Astrocyte (in vitro differentiated cells and primary cell): Measurements from ENCODE around the gene TEX19. TPM values are rescaled to one million over a fixed set of nuclear protein-coding genes. Genes with fewer than 3 reads are reported as not detected.

ENCODE experiments used
- DNase-seq: peaks from one replicate; pipeline ENCODE4 v3.0.0-alpha.2; 2010; ENCODE audit warnings: low read depth
- FAIRE-seq: peaks from 2 replicates; lab custom pipeline; 2011; peaks lifted over from hg19 to GRCh38; lab: Jason Lieb, UNC
- H2AFZ ChIP-seq: 2 replicates; pipeline ENCODE4 v1.6.0; 2012; ENCODE audit warnings: low read depth, low read length, inconsistent platforms
- H3K27ac ChIP-seq: 2 replicates; pipeline ENCODE4 v1.5.1; 2011; ENCODE audit warnings: low read depth, low read length, inconsistent platforms
- H3K27me3 ChIP-seq: 2 replicates; pipeline ENCODE4 v1.6.0; 2011; ENCODE audit warnings: low read length, inconsistent platforms; ENCODE audit not compliant: insufficient read depth
- H3K36me3 ChIP-seq: 2 replicates; pipeline ENCODE4 v1.5.1; 2011; ENCODE audit warnings: low read length, inconsistent platforms; ENCODE audit not compliant: insufficient read depth
- H3K4me1 ChIP-seq: 2 replicates; pipeline ENCODE4 v1.5.1; 2011; ENCODE audit warnings: low read length, inconsistent platforms; ENCODE audit not compliant: insufficient read depth
- H3K4me2 ChIP-seq: 2 replicates; pipeline ENCODE4 v1.6.0; 2012; ENCODE audit warnings: low read length, inconsistent platforms
- H3K4me3 ChIP-seq: 2 replicates; pipeline ENCODE4 v1.5.1; 2011; ENCODE audit warnings: low read depth, mild to moderate bottlenecking, low read length, inconsistent platforms; ENCODE audit not compliant: insufficient read depth
- H3K79me2 ChIP-seq: 2 replicates; pipeline ENCODE4 v1.6.0; 2012; ENCODE audit warnings: mild to moderate bottlenecking, low read length, inconsistent platforms; ENCODE audit not compliant: insufficient read depth
- H3K9ac ChIP-seq: 2 replicates; pipeline ENCODE4 v1.6.0; 2012; ENCODE audit warnings: mild to moderate bottlenecking, low read length, inconsistent platforms
- H3K9me3 ChIP-seq: 2 replicates; pipeline ENCODE4 v1.5.1; 2012; ENCODE audit warnings: low read depth, mild to moderate bottlenecking, low read length, inconsistent platforms; ENCODE audit not compliant: insufficient read depth
- H4K20me1 ChIP-seq: 2 replicates; pipeline ENCODE4 v1.6.0; 2012; ENCODE audit warnings: low read length, inconsistent platforms; ENCODE audit not compliant: insufficient read depth
- H3K27ac Mint-ChIP-seq: one replicate; pipeline ENCODE4 v1.8.0; 2021; ENCODE audit warnings: mild to moderate bottlenecking, mixed read lengths; ENCODE audit not compliant: unreplicated experiment
- H3K27me3 Mint-ChIP-seq: one replicate; pipeline ENCODE4 v1.8.0; 2021; ENCODE audit warnings: low read depth, mixed read lengths; ENCODE audit not compliant: unreplicated experiment
- H3K36me3 Mint-ChIP-seq: one replicate; pipeline ENCODE4 v1.8.0; 2021; ENCODE audit warnings: low read depth, mixed read lengths; ENCODE audit not compliant: unreplicated experiment
- H3K4me1 Mint-ChIP-seq: one replicate; pipeline ENCODE4 v1.8.0; 2021; ENCODE audit warnings: low read depth, mixed read lengths; ENCODE audit not compliant: unreplicated experiment
- H3K4me3 Mint-ChIP-seq: one replicate; pipeline ENCODE4 v1.8.0; 2021; ENCODE audit warnings: mild to moderate bottlenecking, moderate library complexity, mixed read lengths; ENCODE audit not compliant: unreplicated experiment
- H3K9me3 Mint-ChIP-seq: one replicate; pipeline ENCODE4 v1.8.0; 2021; ENCODE audit warnings: mild to moderate bottlenecking, mixed read lengths; ENCODE audit not compliant: unreplicated experiment
- EZH2 ChIP-seq: IDR thresholded peaks from 2 replicates; pipeline ENCODE4 v1.6.1; 2012; ENCODE audit warnings: mild to moderate bottlenecking, low read length, inconsistent platforms; ENCODE audit not compliant: insufficient read depth
- total RNA-seq: library from RNA; stranded (reverse); gene quantifications from 2 replicates; pipeline ENCODE4 v1.2.1, GENCODE V29; 2021
- TF ChIP-seq, protein P1 (sequence below): IDR thresholded peaks from 2 replicates; pipeline ENCODE4 v1.5.1; 2011; ENCODE audit warnings: low read depth, mild to moderate bottlenecking, inconsistent platforms, low read length, moderate library complexity; ENCODE audit not compliant: insufficient read depth

TEX19 gene
- total RNA-seq, 1 donor from 2014 or later = not detected

DNA sequence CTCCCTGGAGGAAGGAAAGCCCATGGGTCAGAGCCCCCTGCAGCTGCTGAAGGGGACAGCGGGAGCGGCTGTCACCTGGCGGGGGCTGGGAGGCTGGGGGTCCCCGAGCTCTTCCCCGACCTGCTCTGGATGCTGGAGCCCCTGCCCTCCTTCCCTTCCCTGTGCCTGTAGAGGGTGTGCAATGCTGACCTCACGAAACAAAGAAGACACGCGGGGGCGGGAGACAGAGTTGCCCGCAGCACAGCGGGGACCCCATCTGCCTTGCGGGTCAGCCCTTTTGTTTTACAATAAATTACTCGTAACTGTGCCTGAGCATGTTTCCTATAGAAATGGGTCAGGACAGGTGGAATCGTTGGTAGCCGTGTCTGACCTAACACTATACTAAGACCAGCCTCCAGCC lies 31.8 kb upstream of the TEX19 start:
- Histone ChIP-seq H3K4me1 (peaks cover 11% of the 10 kb centered on the region), H3K4me3 (no peak overlapping the region), H2AFZ (no peak overlapping the region), H3K4me2 (no peak overlapping the region), H3K79me2 (no peaks in the 10 kb centered on the region), H3K36me3 (no peaks in the 10 kb centered on the region), H3K27me3 (peaks cover 17% of the 10 kb centered on the region), H3K9me3 (no peaks in the 10 kb centered on the region), H4K20me1 (peaks cover 2% of the 10 kb centered on the region), H3K27ac (no peak overlapping the region), H3K9ac (no peak overlapping the region)
- Mint-ChIP-seq H3K27me3 (peaks cover 39% of the 10 kb centered on the region), H3K4me1 (peaks cover 4% of the 10 kb centered on the region), H3K27ac (no peak overlapping the region), H3K9me3 (no peaks in the 10 kb centered on the region), H3K4me3 (no peak overlapping the region), H3K36me3 (no peaks in the 10 kb centered on the region)
- TF ChIP-seq EZH2 = no peak
- TF ChIP-seq, protein P1, sequence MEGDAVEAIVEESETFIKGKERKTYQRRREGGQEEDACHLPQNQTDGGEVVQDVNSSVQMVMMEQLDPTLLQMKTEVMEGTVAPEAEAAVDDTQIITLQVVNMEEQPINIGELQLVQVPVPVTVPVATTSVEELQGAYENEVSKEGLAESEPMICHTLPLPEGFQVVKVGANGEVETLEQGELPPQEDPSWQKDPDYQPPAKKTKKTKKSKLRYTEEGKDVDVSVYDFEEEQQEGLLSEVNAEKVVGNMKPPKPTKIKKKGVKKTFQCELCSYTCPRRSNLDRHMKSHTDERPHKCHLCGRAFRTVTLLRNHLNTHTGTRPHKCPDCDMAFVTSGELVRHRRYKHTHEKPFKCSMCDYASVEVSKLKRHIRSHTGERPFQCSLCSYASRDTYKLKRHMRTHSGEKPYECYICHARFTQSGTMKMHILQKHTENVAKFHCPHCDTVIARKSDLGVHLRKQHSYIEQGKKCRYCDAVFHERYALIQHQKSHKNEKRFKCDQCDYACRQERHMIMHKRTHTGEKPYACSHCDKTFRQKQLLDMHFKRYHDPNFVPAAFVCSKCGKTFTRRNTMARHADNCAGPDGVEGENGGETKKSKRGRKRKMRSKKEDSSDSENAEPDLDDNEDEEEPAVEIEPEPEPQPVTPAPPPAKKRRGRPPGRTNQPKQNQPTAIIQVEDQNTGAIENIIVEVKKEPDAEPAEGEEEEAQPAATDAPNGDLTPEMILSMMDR = no peak
- DNase-seq = no peak
- no peak for FAIRE-seq

DNA sequence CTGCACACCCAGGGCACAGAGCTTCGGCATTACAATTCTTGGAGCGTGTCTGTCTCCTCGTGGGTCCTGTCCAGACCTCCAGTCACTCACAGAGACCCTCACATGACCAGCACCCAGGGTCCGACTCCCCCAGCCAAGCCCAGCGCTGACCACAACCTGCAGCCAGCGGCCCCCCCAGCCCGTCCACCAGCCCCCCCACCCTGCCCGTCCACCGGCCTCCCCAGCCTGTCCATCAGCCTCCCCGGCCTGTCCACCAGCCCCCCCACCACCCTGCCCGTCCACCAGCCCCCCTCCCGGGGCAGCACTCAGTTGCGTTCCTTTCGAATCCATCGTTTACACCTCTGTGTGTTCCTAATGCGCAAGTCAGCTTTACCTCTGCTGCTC lies 31.3 kb upstream of the TEX19 start:
- peaks cover 14% of the 10 kb centered on the region for H3K4me1 ChIP-seq
- peaks cover 6% of the 10 kb centered on the region for H4K20me1 ChIP-seq
- no peaks in the 10 kb centered on the region for H3K36me3 ChIP-seq
- no peak overlapping the region for H3K9ac ChIP-seq
- TF ChIP-seq EZH2 = no peak
- TF ChIP-seq, protein P1 = no peak
- H3K79me2 ChIP-seq = no peaks in the 10 kb centered on the region
- no peak overlapping the region for H3K27ac ChIP-seq
- no peak overlapping the region for H3K4me3 Mint-ChIP-seq
- peaks cover 4% of the 10 kb centered on the region for H3K4me1 Mint-ChIP-seq
- FAIRE-seq = no peak
- no peaks in the 10 kb centered on the region for H3K36me3 Mint-ChIP-seq
- DNase-seq = no peak
- H3K4me2 ChIP-seq = no peak overlapping the region
- no peak overlapping the region for H3K27ac Mint-ChIP-seq
- peaks cover 40% of the 10 kb centered on the region for H3K27me3 Mint-ChIP-seq
- H3K9me3 ChIP-seq = no peaks in the 10 kb centered on the region
- no peak overlapping the region for H2AFZ ChIP-seq
- no peak overlapping the region for H3K4me3 ChIP-seq
- no peaks in the 10 kb centered on the region for H3K9me3 Mint-ChIP-seq
- H3K27me3 ChIP-seq = peaks cover 21% of the 10 kb centered on the region

DNA sequence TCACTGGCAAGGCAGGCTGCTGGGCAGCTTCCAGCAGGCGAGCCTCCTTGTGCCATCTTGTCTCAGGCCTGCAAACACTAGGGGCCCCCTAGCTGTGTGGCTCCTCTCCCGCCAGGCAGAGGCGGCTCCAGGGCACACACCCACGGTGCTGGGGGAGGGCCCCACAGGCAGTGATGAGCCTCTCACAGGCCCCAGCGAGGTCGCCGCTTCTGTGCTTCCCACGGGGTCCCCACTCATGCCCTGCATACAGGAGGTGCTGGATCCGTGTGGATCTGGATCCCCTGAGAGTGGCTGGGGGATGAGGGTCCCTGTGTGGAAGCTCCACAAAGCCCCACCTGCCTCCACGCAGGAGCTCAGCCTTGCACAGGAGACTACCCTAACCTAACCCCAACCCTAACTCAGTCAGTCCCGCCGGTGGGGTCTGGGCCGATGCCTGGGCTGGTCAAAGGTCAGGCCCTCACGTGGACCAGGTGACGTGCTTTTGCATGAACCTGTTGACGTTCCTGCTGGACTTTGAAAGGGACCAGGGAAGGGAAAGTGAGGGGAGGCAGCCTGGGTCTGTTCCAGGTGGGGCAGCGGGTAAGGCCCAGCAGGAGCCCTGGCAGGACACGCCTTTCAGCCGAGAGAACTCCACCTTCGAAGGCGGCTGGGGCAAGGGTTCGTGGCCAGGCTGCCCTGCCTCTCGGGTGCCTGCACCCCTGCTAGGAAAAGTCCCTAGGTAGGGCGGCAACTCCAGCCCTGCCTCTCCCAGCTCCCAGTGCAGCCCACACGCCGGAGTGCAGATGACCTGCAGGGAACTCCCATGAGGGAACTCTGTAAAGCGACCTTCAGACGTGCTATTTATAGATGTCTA lies 30.7 kb upstream of the TEX19 start:
- Histone ChIP-seq H3K4me2 (no peak overlapping the region), H3K27ac (no peak overlapping the region), H3K9me3 (no peaks in the 10 kb centered on the region), H4K20me1 (peaks cover 6% of the 10 kb centered on the region), H3K27me3 (peaks cover 26% of the 10 kb centered on the region), H3K4me3 (no peak overlapping the region), H3K4me1 (peaks cover 20% of the 10 kb centered on the region), H3K36me3 (no peaks in the 10 kb centered on the region), H2AFZ (no peak overlapping the region), H3K79me2 (no peaks in the 10 kb centered on the region), H3K9ac (no peak overlapping the region)
- FAIRE-seq (no peak), DNase-seq (no peak)
- Mint-ChIP-seq H3K9me3 (no peaks in the 10 kb centered on the region), H3K36me3 (no peaks in the 10 kb centered on the region), H3K4me3 (no peak overlapping the region), H3K27me3 (peaks cover 43% of the 10 kb centered on the region), H3K27ac (no peak overlapping the region), H3K4me1 (peaks cover 4% of the 10 kb centered on the region)
- TF ChIP-seq, protein P1 = no peak
- TF ChIP-seq EZH2 = no peak
